Stimulated activated CD8-positive, alpha-beta memory T cell treated with anti-CD3 and anti-CD28 coated beads, Interleukin-4, amount 100 ng/mL, for 48 hours (primary cell): ENCODE results near the gene RAB5B.

Source experiments
- DNase-seq: peaks from one replicate; pipeline ENCODE4 v3.0.0-alpha.2; 2020

RAB5B gene, protein sequence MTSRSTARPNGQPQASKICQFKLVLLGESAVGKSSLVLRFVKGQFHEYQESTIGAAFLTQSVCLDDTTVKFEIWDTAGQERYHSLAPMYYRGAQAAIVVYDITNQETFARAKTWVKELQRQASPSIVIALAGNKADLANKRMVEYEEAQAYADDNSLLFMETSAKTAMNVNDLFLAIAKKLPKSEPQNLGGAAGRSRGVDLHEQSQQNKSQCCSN

DNA sequence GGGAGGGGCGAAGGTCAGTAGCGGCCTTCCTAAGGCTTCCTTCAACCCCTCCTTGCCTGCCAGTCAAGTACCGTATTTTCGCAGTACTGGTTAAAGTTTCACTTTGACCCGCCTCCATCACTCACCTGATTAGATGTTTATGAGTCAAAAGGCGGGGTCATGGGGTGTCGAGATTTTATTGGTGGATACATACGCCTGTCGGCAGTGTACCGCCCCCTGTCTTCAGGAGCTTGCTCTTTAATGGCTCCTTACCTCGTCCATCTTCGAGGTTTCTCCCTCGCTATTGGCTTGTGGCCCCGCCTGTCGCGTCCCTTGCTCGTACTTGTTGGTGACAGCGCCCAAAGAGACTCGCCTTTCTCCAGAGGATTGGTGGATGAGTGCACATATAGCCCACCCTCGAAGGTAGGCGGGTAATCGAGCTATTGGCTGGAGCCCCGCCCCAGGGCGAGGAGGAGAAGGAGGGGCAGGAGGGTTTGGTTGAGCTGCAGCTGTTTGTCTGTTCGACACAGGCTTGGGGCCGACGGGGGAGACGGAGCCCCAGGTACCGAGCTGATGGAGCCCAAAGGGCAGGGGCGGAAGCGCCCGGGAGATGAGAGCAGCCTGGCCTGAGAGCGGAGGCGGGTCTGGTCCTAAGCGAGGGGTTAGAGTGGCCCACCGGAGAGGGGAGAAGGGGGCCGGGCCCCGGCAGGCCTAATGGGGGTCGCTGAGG lies at the start of gene RAB5B:
Gene RAB5B, plus strand, starts transcription at position 480 of the 709 bp plus-strand sequence. CDS start 12,883 bp downstream, outside the sequence.
- peak; percentile 97 for DNase-seq

DNA sequence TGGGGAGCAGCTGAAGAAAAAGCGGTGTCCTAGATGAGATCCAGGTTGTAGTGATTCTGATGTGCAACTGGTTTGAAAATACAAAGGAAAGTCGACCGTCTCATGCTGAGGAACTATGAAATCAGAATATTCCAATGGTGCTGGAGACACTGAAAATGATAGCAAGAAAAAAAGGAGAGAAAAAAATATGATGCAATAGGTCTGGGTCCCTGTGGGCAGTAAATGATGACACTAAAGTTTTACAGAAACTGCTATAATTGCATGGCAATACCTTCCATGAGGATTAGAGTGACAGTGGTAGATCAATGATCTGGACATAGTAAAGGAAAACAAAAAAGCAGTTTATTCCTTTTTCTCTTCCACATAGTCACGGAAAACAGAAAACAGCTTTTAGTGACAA lies 48.5 kb upstream of the RAB5B start:
- no peak for DNase-seq

DNA sequence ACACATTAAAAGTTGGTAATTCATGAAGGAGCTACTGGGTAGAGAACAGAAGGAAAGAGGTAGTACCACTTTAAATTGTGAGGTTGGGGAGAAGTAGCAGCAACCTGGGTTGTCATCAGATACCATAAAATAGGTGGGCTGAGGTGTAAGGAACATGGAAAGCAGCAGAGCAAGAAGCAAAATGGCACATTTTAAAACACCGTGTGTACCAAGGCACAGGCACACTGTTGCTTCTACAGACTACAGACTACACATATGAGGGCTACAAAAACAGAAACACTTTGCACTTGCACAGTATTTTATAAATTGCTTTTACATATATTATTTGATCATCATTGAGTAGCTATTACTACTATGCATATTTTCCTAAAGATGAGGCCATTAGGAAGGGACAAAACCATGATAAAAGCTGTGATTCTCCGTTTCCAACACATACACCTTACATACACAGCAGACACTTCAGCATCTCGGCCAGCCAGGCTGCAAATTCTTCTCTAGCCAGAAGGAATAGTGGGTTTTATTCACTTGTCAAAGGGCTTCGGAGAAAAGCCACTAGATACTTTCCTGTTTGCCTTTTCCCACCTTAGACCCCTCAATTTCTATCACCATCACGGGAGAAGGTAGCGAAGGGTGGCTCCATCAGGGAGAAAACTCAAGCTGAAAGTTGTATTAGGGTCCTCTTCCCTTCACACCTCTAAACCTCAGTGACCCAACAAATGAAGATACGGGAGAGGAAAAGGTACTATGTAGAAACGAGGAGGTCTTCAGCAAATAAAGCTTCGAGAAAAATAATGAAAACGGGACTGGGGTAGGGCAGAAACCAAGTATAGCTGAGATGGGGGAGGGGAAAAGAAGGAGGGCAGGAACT lies 47.8 kb upstream of the RAB5B start:
- DNase-seq, result no peak

DNA sequence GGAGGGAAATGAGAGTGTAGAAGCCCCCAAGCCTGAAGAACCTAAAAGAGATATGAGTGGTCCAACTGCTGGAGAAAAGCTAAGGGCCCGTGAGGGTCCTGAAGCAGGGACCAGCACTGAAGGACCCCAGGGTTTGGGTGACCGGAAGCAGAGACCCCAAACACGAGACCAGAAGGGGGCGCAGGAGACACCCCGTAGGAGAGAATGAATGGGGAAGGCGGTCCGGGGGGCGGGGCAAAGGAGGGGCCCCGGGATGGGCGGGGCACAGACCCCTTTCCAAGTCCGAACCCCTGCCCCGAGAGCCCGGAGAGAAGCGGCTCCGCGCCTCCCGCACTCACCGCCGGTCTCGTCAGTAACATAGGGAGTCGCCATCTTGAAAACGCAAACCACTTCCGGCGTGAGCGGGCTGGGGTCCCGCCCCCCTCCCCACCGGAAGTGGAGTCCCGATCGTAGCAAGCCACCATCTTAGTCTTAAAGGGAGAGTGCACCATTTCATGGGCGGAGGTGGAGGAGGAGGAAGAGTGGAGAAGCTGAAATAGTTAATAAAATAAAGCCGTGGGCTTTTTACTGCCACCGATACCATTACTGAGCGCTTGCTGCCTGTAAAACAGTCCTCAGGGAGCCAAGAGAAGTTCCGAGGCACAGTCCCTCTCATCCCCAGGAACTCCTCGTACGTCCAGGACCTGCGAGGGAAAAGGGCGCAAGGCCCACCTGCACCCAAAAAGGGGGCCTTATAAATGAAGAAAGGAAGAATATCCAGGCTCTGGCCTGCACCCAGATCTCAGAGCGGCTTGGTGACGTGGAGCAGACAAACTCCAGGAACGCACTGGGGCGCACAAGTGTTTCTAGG lies 46.9 kb upstream of the RAB5B start:
- peak; percentile 96 for DNase-seq

DNA sequence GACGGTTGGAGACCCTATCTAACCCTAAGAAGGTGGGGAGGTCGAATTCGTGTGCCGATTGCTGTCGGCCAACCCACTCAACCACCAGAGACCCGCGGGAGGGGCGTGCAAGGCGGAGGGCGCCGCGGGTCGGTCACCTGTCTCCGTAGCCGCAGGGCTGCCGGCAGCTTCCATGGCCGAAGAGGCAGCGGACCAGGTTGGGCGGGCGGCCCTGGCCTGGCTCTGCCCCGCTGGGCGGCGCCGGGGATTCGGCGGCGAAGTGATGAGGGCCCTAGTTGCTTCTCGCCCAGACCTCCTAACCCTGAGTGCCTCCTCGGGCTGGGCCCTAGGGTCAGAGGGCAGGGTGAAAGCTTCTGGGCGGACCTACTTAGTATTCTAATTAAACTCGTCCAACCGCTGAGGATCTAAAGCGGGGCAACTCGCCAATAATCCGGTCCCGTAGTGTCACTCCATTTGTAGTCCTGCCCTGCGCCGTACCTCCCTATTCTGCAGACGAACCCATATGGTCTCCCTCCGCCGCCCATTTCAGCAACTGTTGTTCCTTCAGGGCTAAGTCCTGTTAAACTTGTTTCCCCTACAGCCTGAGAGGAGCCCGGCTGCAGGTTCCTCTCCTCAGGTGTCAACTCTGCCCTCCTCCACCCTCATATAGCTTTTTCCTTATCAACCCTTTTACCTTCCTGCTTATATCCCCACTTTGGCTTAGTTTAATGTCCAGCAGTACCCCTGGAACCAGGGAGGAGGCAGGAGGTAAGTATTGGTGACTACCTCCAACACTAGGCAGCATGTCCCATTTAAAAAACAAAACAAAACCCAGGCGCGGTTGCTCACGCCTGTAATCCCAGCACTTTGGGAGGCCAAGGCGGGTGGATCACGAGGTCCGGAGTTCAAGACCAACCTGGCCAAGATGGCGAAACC lies 46.0 kb upstream of the RAB5B start, which contains the start of gene PYM1:
Gene PYM1, minus strand, starts transcription at position 307 of the 915 bp plus-strand sequence. Its CDS starts 133 bp downstream, at position 174.
- peak; percentile 83 for DNase-seq

DNA sequence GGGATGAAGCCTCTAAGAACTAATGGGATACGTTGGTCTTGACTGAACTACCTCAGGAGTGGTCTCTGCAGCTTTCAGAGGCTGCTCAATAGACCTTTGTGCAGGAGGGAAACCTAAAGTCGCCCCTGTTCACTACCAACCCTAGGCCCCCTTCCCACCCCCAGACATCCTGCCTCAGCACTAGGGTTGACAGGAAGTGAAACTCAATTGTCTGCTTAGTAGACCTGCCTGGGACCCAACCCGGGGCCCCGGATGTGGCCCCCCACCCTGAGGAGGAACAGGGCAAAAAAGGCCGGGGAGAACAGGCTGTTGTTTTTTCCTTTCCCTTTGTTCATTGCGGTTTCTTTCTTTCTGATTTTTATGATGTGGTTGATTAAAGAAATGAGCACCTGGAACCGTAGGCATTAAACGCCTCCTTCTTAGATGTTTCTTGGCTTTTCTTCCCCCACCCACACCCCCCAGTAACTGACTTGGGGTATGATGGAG lies 44.5 kb upstream of the RAB5B start:
- peak; percentile 84 for DNase-seq

DNA sequence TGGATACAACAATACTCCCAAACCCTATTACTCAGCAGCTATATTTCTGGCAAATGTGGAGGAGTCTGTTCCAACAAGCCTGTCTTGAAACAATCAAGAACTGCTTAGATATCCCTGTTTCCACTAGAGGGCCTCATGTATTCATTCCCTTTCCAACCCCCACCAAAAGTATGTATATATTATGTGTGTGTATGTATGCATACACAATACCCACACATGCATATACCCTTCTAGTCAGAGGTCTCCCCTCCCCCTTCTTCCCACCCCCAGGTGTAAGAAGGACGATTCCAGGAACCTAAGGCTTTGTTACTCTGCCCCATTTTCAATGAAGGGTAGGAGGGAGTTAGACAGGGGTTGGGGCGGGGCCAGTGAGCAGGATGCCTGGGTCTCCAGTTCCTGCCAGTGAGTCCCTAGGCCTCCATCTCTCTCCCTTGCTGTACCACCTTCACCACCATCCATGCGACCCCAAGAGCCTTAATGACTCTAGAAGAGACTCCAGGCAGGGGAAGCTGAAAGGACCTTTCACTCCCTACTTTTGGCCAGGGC lies 43.0 kb upstream of the RAB5B start, which contains the start of gene DGKA:
Gene DGKA, plus strand, starts transcription at position 392 of the 546 bp plus-strand sequence. CDS start 5,342 bp downstream, outside the sequence.
- DNase-seq, result peak; percentile 86

DNA sequence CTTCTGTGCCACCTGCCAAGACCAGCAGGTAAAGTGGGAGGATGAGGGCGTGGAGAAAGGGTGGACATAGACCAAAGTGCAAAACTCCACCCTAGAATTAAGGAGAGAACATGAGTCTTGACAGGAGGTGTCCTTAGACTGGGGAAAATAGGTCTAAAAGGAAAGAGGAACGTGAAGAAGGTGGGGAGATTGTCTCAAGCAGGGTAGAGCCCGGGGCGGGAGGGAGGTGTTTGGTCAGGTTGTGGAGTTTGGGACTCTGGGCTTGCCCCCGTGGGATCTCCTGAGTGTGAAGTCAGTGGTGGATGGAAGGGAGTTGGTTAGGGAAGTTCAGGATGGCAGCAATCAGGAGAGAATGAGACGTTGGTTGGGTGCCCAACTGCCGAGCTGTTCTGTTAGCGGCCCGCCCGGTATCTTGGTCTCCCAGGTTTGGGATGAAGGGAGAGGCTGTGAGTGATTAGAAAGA lies 42.5 kb upstream of the RAB5B start:
- no peak for DNase-seq

DNA sequence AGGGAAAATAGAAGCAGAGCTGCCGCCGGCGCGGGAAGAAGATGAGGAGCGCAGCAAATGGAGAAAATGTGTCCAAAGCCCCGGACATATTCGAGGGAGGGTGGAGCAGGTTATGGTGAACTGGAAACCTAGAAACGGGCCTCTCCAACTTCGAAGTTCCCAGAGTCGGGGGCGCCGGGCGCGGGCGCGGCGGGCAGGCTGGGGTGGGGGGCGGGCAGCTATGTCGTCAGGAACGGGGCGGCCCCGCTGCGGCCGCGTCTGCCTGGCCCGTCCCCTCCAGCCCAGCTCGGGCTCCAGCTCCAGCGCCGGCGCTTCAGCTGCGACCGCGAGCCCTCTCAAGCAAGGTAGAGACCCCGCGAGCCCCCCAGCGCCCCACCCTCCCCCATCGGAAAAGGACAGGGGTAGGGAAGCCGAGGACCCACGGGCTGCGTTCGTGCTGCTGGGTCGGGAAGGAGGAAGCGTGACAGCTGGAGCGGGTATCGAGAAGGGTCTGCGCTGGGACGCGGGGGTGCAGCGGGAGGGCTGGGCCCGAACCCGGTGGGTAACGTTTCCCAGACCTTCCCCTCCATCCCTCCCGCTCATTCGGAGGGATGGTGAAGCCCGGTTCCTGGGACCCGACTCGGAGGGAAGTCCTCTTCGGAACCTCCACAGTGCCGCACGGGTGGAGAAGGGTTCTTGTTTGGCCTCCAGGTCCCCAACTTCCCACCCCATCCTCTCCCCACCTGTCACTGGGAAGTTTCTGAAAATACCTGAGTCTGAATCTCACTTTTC lies 41.9 kb upstream of the RAB5B start:
- peak; percentile 57 for DNase-seq

DNA sequence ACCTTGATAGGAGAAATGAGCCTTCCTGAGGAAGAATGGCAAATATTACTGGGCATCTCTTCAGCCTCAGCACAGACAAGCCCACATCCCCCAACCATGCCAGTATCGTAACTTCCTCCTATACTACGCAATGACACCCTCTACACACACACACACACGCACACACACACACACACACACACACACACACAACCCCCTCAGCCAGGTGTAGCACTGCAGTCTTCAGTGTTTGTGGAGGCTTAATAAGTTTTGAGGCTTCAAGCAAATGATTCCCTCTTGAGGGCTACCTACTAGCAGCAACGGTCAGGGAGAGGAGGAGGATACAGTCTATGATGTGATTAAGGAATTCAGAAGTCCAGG lies 41.3 kb upstream of the RAB5B start:
- peak; percentile 62 for DNase-seq

DNA sequence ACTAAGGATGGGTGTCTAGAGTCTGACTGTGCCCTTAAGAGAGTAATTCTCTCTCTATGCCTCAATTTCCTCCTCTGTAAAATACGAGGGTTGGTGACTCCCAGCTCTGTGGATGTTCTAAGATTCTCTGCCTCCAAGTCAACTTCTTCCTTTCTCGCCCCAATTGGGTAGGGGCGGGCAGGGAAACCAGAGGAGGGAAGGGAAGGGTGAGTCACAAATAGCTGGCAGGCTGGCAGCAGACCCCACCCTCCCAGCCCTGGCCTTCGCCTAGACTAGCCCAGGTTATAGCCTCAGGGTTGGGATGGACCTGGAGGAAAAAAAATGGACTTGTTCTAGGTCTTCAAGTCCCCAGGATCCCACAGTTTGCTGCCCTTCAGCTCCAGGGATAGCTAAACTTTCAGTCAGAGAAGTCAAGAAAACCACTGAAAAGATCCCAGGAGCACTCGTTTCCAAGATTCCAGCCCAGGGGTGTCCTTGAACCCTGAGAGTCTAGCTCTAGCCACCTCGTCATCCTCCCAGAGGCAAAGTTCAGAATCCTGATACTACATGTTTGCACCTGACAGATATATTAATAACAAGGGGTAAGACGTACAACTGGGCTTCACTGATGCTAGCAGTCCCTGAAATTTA lies 40.6 kb upstream of the RAB5B start:
- no peak for DNase-seq

DNA sequence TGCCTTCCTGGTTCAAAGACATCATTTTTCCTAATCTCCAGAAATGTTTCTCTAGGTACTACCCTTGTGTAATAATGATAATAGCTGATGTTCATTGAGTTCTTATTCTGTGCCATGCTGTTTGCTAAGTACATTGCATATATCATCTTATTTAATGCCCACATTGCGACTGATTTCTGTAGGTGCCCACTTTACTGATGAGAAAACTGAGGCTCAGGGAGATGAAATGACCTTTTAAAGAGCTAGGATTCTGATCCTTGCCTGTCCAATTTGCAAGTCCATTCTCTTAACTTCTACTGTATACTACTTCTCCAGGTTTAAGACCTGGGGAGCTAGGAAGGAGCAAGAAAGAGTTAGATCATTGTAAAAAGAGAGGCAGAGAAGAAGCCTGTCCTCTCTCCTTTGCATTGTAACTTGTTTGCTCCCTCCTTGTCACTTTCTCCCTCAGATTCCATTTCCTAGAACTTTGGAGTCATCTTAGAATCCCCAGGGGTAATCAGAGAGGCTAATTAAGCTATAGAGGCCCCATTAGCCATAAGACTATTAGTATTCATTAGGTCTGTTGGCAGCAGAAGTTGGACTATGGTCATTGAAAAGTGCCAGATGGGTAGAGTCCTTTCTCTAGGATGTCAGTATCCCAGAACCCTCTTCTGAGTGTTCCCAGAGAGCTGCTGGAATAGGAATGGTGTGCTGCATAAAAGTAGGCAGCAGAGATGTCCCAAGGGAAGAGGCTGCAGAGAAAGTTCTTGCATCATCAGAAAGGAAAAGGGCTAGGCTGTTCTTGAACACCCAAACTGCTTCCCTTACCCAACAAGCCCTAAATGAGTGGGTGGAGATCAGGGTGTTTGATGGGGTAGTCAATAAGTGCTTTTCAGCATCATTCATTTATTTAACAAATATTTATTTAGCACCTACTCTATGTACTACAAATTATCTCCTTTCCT lies 39.8 kb upstream of the RAB5B start:
- DNase-seq, result no peak

DNA sequence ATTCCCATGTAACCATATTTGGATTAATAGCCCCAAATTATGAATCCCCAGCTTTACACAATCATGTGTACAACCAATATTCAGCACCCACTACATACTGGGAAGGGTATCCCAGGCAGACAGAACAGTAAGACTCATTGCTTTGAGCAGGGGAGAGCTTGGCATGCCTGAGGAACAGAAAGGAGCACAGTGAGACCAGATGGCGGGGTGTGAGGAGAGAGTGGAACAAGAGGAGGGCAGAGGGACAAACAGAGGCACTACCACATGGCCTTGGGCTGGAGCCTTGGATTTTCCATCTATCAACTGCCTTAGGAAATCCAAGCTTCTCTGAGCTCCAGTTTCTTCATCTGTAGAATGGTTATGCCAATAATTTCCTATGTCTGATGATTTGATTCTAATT lies 39.1 kb upstream of the RAB5B start:
- no peak for DNase-seq

DNA sequence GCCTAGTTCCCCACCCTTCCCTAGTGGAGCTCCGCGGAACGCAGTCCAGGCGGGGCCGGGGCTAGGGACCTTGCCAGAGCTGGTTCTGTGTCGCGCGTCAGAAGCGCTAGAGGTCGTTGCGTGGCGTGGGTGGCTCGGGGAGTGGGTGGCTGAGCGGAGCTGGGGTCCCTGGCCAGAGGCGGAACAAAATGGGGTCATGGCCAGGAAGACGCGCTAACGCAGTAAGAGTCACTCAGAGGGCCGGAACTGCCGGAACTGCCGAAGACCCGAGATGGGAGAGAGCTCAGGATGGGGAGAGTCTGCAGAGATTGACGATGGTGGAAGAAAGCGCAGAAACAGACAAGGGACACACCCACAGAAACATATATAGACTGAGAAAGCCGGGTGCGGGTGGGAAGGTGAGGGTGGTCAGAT lies 38.1 kb upstream of the RAB5B start:
- peak; percentile 61 for DNase-seq

DNA sequence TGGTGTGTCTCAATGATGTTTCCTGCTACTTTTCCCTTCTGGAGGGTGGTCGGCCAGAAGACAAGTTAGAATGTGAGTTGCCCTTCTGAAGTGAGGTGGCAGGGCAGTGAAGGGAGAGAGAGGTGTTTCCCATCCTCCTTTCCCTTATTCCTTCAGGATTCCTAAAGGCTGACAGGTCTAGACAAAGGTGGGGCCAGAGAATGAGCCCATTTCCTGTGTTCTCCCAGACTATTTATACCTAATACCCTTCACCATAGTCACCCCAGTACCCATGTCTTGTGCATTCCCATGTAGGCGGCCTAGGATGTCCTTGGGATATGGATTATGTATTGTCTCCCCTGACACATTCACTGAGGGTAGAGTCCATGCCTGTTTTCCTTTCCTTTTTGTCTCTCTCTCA lies 35.9 kb upstream of the RAB5B start:
- DNase-seq, result no peak

DNA sequence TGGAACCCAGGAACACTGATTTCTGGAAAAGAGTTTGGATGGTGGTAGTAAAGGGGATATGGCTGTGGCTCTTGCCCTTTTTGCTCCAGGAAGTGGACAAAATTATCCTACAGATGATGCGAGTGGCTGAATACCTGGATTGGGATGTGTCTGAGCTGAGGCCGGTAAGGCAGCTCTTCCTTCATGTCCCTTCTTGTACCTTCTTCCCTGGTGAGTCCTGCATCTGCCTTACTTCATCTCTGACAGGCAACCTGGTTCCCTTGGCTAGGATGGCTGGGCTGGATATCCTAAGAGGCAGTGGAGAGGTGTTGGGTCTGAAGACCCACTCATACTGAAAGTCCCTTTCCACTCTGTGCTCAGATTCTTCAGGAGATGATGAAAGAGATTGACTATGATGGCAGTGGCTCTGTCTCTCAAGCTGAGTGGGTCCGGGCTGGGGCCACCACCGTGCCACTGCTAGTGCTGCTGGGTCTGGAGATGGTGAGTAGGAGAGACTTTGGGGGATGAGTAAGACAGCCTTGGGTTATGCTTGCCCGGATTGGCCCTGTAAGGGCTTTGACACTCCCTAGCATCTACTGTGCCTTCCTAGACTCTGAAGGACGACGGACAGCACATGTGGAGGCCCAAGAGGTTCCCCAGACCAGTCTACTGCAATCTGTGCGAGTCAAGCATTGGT lies 34.9 kb upstream of the RAB5B start:
- peak; percentile 58 for DNase-seq

DNA sequence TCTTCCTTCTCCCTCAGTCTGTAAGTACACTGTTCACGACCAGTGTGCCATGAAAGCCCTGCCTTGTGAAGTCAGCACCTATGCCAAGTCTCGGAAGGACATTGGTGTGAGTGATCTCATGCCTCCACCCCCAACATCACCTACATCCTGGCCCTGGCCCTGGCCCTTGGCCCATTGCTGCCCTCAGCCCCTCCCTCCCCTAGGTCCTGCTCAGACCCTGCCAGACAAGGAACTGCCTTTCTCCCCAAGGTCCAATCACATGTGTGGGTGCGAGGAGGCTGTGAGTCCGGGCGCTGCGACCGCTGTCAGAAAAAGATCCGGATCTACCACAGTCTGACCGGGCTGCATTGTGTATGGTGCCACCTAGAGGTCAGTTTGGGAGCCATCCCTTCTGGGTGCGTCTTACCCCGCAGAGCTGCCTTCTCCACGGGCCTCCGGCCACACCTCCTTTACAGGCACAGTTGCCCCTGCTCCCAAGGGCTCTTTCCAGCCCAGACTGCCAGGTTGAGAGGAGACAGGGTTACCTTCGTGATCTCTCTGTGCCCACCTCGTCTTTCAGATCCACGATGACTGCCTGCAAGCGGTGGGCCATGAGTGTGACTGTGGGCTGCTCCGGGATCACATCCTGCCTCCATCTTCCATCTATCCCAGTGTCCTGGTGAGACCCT lies 33.7 kb upstream of the RAB5B start:
- peak; percentile 89 for DNase-seq
